DMS114 treated with DMSO at 0.1 percent for 48 hours (cell line): Measurements from ENCODE around the gene PURB.
"Not testable (repeated sequence)": the region's sequence is repeated elsewhere in the genome, so short reads cannot be mapped to it uniquely, and the experiment has no call there.

Source experiments
- DNase-seq: peaks from one replicate; lab custom pipeline; 2025; ENCODE audit not compliant: unreplicated experiment; lab: John Stamatoyannopoulos, UW

Gene PURB

GRCh38 chr7:44854644-44855364 lies 30.5 kb downstream of the PURB start:
- no peak for DNase-seq

GRCh38 chr7:44853391-44853790 lies 31.9 kb downstream of the PURB start:
- no peak for DNase-seq

GRCh38 chr7:44852590-44852989 lies 32.7 kb downstream of the PURB start:
- no peak for DNase-seq

GRCh38 chr7:44849885-44850544 lies 35.3 kb downstream of the PURB start:
- DNase-seq = no peak

- DNase-seq = no peak
These were observed 36.0 kb downstream of the PURB start for GRCh38 chr7:44849259-44849884.

- peak; percentile 99 for DNase-seq
These were observed 37.3 kb downstream of the PURB start, which contains the start of gene H2AZ2 for GRCh38 chr7:44847920-44848634. Gene H2AZ2, minus strand, starts transcription at chr7:44848087. Its CDS starts 116 bp downstream, at chr7:44847971.

GRCh38 chr7:44847509-44847919 lies 37.8 kb downstream of the PURB start:
- DNase-seq = peak; percentile 75

- no peak for DNase-seq
These were observed 38.4 kb downstream of the PURB start for GRCh38 chr7:44846816-44847508.

- not testable (repeated sequence) for DNase-seq
These were observed 38.9 kb downstream of the PURB start for GRCh38 chr7:44846390-44846789.

- no peak for DNase-seq
These were observed 39.9 kb downstream of the PURB start for GRCh38 chr7:44845451-44845850.

- DNase-seq = not testable (repeated sequence)
These were observed 41.9 kb downstream of the PURB start for GRCh38 chr7:44843440-44843839.

GRCh38 chr7:44842675-44843074 lies 42.7 kb downstream of the PURB start:
- not testable (repeated sequence) for DNase-seq

GRCh38 chr7:44838751-44839150 lies 46.6 kb downstream of the PURB start:
- DNase-seq = no peak

GRCh38 chr7:44827567-44827966 lies 57.8 kb downstream of the PURB start:
- DNase-seq = no peak
